Caco-2 (cell line): ENCODE results near the gene GRB10. TPM values are rescaled to one million over a fixed set of nuclear protein-coding genes. Genes with fewer than 3 reads are reported as not detected.
A peak's percentile ranks its signal among the peaks of the same experiment; 100 is the strongest.

Experiments
- BruUV-seq: library from RNA; stranded (reverse); fragments of 400-500 nt; replicated peaks from 2 replicates; lab custom pipeline; 2021; lab: Mats Ljungman, UMichigan
- CTCF ChIA-PET: fragments of 300-600 bp; sonication (Branson Sonifier 250); formaldehyde crosslinking; loops from one replicate; lab custom pipeline; 2022; ENCODE audit warnings: antibody characterized with exemption; lab: Charles Lee
- POLR2A ChIA-PET: fragments of 300-600 bp; sonication (Branson Sonifier 250); formaldehyde crosslinking; loops from one replicate; lab custom pipeline; 2022; ENCODE audit warnings: antibody characterized with exemption; lab: Charles Lee
- DNase-seq, 2 experiments: peaks; one replicate each; pipeline versions ENCODE4 v3.0.0 to v3.0.0-alpha.2; 2020 to 2022
- H3K27me3 ChIP-seq: replicated peaks from 2 replicates; pipeline ENCODE4 v1.6.0; 2011; ENCODE audit warnings: low read length; ENCODE audit not compliant: control insufficient read depth, insufficient read depth
- H3K36me3 ChIP-seq: 2 replicates; pipeline ENCODE4 v1.5.1; 2011; ENCODE audit warnings: low read length; ENCODE audit not compliant: control insufficient read depth, insufficient read depth
- H3K4me1 ChIP-seq: fragments of 250-450 bp; sonication (Bioruptor Pico); 2 replicates; pipeline ENCODE4 v1.5.1; 2020; ENCODE audit warnings: mild to moderate bottlenecking
- H3K4me3 ChIP-seq: 2 replicates; pipeline ENCODE4 v1.5.1; 2011; ENCODE audit warnings: low read depth, mild to moderate bottlenecking, control low read depth, low read length
- H3K9me3 ChIP-seq: fragments of 250-450 bp; sonication (Bioruptor Pico); 2 replicates; pipeline ENCODE4 v1.5.1; 2020; ENCODE audit warnings: mild to moderate bottlenecking, moderate library complexity
- H3K27ac Mint-ChIP-seq: one replicate; pipeline ENCODE4 v1.8.0; 2022; ENCODE audit warnings: mixed read lengths; ENCODE audit not compliant: unreplicated experiment
- H3K27me3 Mint-ChIP-seq: one replicate; pipeline ENCODE4 v1.8.0; 2022; ENCODE audit warnings: mixed read lengths; ENCODE audit not compliant: insufficient read depth, unreplicated experiment
- H3K36me3 Mint-ChIP-seq: one replicate; pipeline ENCODE4 v1.8.0; 2022; ENCODE audit warnings: mild to moderate bottlenecking, mixed read lengths; ENCODE audit not compliant: insufficient read depth, unreplicated experiment
- H3K4me1 Mint-ChIP-seq: one replicate; pipeline ENCODE4 v1.8.0; 2022; ENCODE audit warnings: low read depth, mixed read lengths; ENCODE audit not compliant: unreplicated experiment
- H3K4me3 Mint-ChIP-seq: one replicate; pipeline ENCODE4 v1.8.0; 2022; ENCODE audit warnings: mild to moderate bottlenecking, moderate library complexity, mixed read lengths; ENCODE audit not compliant: unreplicated experiment
- H3K9me3 Mint-ChIP-seq: one replicate; pipeline ENCODE4 v1.8.0; 2022; ENCODE audit warnings: mixed read lengths; ENCODE audit not compliant: unreplicated experiment
- CTCF ChIP-seq, 2 experiments: fragments of 200-600 bp in 1 of 2; IDR thresholded peaks; 1 replicate in 1 of 2; 2 replicates in 1 of 2; pipeline versions ENCODE4 v1.5.1 to v1.8.0; 2011 to 2022; ENCODE audit warnings: antibody characterized with exemption in 1 of 2, control low read depth in 1 of 2, inconsistent platforms in 1 of 2, low read depth in 1 of 2, low read length in 1 of 2, mild to moderate bottlenecking in 1 of 2, moderate library complexity in 1 of 2; ENCODE audit not compliant: insufficient read depth in 1 of 2, severe bottlenecking in 1 of 2, unreplicated experiment in 1 of 2
- intact Hi-C: fragments of 100-400 bp; cut with micrococcal nuclease; formaldehyde crosslinking; loops from one replicate; pipeline ENCODE4 v1.10.0; 2022; ENCODE audit not compliant: unreplicated experiment
- total RNA-seq: library from RNA; stranded (reverse); gene quantifications from 2 replicates; pipeline ENCODE4 v1.2.3, GENCODE V29; 2022

Gene GRB10
- total RNA-seq, 1 experiment from 2014 or later: 79.3 TPM

DNA sequence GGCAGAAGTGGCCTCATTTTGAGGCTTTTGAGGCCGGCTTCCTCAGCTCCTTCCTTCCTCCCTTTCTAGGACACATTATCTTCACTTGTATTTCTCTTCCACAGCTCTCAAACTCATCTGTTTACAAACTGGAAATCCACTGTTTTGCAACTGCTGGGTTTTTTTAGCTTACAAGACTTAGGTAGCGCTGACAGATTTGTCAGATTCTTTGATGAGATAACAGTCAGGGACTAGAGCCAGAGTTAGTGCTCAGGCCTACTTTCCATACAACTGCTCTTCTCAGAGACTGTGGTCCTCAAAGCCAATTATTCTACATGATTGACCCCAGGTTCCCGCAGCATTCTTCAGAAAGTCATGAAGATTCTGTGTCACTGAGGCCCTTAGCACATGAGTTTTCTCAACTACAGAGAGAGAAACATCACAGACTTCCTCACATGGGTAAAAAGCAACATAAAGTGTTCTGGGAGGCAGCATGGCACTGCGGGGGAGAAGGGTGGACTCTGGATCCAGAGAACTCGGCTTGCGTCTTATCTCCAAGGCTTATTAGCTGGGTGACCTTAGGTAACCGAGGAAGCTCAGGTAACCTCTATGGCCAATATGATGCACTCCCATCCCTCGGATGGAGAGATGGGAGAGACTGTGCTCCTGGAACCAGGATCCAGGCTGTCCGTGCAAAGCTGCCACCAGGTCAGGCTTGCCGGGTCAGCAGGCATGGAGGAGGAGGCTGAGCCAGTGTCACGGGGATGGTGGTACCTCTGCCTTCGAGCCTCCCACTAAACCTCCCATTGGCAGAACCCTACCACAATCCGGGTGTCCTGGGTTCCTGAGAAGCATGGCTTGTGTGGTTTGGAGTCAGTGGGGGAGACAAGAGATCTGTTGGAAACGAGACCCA, 228.0 kb downstream of the GRB10 start:
- no peaks in the 10 kb centered on the region for H3K9me3 Mint-ChIP-seq
- H3K4me1 Mint-ChIP-seq: peaks cover 57% of the 10 kb centered on the region
- Histone ChIP-seq H3K9me3 (no peaks in the 10 kb centered on the region), H3K4me1 (peaks cover 78% of the 10 kb centered on the region), H3K27me3 (no peaks in the 10 kb centered on the region), H3K36me3 (peaks cover 1% of the 10 kb centered on the region; the same call in 1 of the 2 replicates), H3K4me3 (no peak overlapping the region)
- ChIA-PET CTCF (no interaction called here), POLR2A (interaction anchor here (1.1 kb wide), 1 partner anchor 11 kb away, joined by 5 read pairs; the partner anchor contains the start of gene DDC)
- DNase-seq: no peak
- no peaks in the 10 kb centered on the region for H3K27me3 Mint-ChIP-seq
- no TSS peak for BruUV-seq
- peaks cover 11% of the 10 kb centered on the region for H3K36me3 Mint-ChIP-seq
- H3K27ac Mint-ChIP-seq: peak overlapping the region; percentile 61
- no peak for TF ChIP-seq CTCF (IDR thresholded peaks at IDR 0.05; ENCODE audit: insufficient read depth in 1 of 2, low read depth in 1 of 2, low read length in 1 of 2, severe bottlenecking in 1 of 2, unreplicated experiment in 1 of 2)
- no peak overlapping the region for H3K4me3 Mint-ChIP-seq
- intact Hi-C loops: no loop called here

DNA sequence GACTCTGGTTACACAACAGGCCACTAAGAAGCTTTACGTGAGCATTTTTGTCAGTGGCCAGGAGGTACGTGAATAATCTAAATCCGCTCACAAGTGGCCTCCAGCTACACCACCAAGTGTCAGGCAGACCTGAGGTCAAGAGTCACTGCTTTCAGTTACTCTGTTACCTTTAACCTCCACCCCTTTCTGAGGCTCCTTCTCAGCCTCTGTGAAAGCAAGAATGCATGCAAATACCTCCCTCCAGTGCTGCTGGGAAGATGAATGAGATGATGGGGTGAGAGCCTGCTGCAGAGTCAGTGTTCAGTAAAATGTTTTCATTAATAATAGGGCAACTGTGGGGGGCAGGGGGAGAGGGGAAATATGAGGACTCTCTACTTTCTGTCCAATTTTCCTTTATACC, 228.7 kb downstream of the GRB10 start:
- no TSS peak for BruUV-seq
- DNase-seq: no peak
- POLR2A ChIA-PET: interaction anchor here (1.1 kb wide), 1 partner anchor 12 kb away, joined by 5 read pairs; the partner anchor contains the start of gene DDC
- H3K27me3 ChIP-seq: no peaks in the 10 kb centered on the region
- Mint-ChIP-seq H3K4me1 (peaks cover 54% of the 10 kb centered on the region), H3K36me3 (peaks cover 11% of the 10 kb centered on the region), H3K4me3 (no peak overlapping the region), H3K9me3 (no peaks in the 10 kb centered on the region), H3K27me3 (no peaks in the 10 kb centered on the region), H3K27ac (peak overlapping the region; percentile 19)
- intact Hi-C loops: loop anchor here (2.0 kb wide), 1 partner anchor 25 kb away; no protein-coding TSS in a partner anchor
- H3K4me1 ChIP-seq: peaks cover 72% of the 10 kb centered on the region
- no peak for TF ChIP-seq CTCF (IDR thresholded peaks at IDR 0.05; ENCODE audit: insufficient read depth in 1 of 2, low read depth in 1 of 2, low read length in 1 of 2, severe bottlenecking in 1 of 2, unreplicated experiment in 1 of 2)
- no peaks in the 10 kb centered on the region for H3K9me3 ChIP-seq
- H3K36me3 ChIP-seq: peaks cover 1% of the 10 kb centered on the region; the same call in 1 of the 2 replicates
- CTCF ChIA-PET: no interaction called here
- H3K4me3 ChIP-seq: no peak overlapping the region

DNA sequence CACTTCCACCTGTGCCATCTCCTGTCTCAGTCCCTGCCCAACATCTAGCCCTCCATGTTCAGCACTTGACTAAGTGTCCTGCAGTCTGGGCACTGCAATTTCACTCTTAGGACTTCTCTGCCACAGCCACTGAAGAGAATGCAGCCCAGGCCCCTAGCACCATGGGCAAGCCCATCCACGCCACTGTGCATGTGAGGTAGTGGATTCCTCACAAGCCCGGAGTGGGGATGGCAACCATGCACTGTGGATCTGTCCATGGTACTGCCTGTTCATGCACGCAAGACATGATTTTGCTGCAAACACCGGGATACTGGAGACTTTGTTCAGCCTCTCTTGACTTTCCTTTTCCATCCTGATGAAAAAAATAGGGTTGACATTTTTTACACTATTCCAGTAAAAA, 229.8 kb downstream of the GRB10 start:
- intact Hi-C loops: loop anchor here (2.0 kb wide), 1 partner anchor 24 kb away; no protein-coding TSS in a partner anchor
- POLR2A ChIA-PET: interaction anchor here (1.2 kb wide), 1 partner anchor 608 kb away, joined by 3 read pairs; no protein-coding TSS in a partner anchor
- no TSS peak for BruUV-seq
- H3K27ac Mint-ChIP-seq: no peak overlapping the region
- H3K4me3 Mint-ChIP-seq: peak overlapping the region; percentile 18
- H3K4me1 ChIP-seq: peaks cover 61% of the 10 kb centered on the region
- DNase-seq: peak; percentile 59 to 63
- no peak for TF ChIP-seq CTCF (IDR thresholded peaks at IDR 0.05; ENCODE audit: insufficient read depth in 1 of 2, low read depth in 1 of 2, low read length in 1 of 2, severe bottlenecking in 1 of 2, unreplicated experiment in 1 of 2)
- peaks cover 11% of the 10 kb centered on the region for H3K36me3 Mint-ChIP-seq
- no peaks in the 10 kb centered on the region for H3K9me3 ChIP-seq
- no peaks in the 10 kb centered on the region for H3K27me3 Mint-ChIP-seq
- peaks cover 44% of the 10 kb centered on the region for H3K4me1 Mint-ChIP-seq
- H3K9me3 Mint-ChIP-seq: no peaks in the 10 kb centered on the region
- peaks cover 1% of the 10 kb centered on the region; the same call in 1 of the 2 replicates for H3K36me3 ChIP-seq
- H3K4me3 ChIP-seq: no peak overlapping the region
- no peaks in the 10 kb centered on the region for H3K27me3 ChIP-seq
- CTCF ChIA-PET: no interaction called here
